Panc1 (cell line): ENCODE data around the gene MAP3K14. TPM values are rescaled to one million over a fixed set of nuclear protein-coding genes. Genes with fewer than 3 reads are reported as not detected.

ENCODE experiments used
- ATAC-seq: fragments of 200-7000 bp; cut with Tn5 transposase; 2 replicates; pipeline ENCODE4 v1.9.1; 2020; ENCODE audit warnings: mild to moderate bottlenecking, moderate library complexity
- BruUV-seq: library from RNA; stranded (reverse); fragments of 400-500 nt; replicated peaks from 2 replicates; lab custom pipeline; 2021; lab: Mats Ljungman, UMichigan
- CTCF ChIA-PET: fragments of 300-600 bp; sonication (Branson Sonifier 250); formaldehyde crosslinking; loops from one replicate; lab custom pipeline; 2022; ENCODE audit warnings: antibody characterized with exemption; lab: Charles Lee
- POLR2A ChIA-PET: fragments of 300-600 bp; sonication (Branson Sonifier 250); formaldehyde crosslinking; loops from one replicate; lab custom pipeline; 2022; ENCODE audit warnings: antibody characterized with exemption; lab: Charles Lee
- DNase-seq: peaks from one replicate; pipeline ENCODE4 v3.0.0-alpha.2; 2010; ENCODE audit warnings: low read depth, low spot score
- H3K27ac ChIP-seq: 2 replicates; pipeline ENCODE4 v1.5.1; 2011; ENCODE audit warnings: mild to moderate bottlenecking, low read length, inconsistent platforms
- H3K27me3 ChIP-seq: fragments of 200-500 bp; sonication (Bioruptor generic); 2 replicates; pipeline ENCODE4 v1.6.0; 2014; ENCODE audit warnings: low read length, inconsistent platforms; ENCODE audit not compliant: control insufficient read depth, insufficient read depth
- H3K36me3 ChIP-seq: fragments of 200-500 bp; sonication (Bioruptor generic); 2 replicates; pipeline ENCODE4 v1.5.1; 2014; ENCODE audit warnings: inconsistent platforms, mild to moderate bottlenecking, low read length, moderate library complexity; ENCODE audit not compliant: control insufficient read depth, insufficient read depth
- H3K4me1 ChIP-seq: 2 replicates; pipeline ENCODE4 v1.5.1; 2011; ENCODE audit warnings: inconsistent platforms, mild to moderate bottlenecking, low read length, moderate library complexity; ENCODE audit not compliant: control insufficient read depth, insufficient read depth
- H3K4me3 ChIP-seq, 2 experiments: 2 replicates each; pipeline ENCODE4 v1.5.1; 2011 to 2012; ENCODE audit warnings: low read depth in 2 of 2, low read length in 2 of 2, mild to moderate bottlenecking in 2 of 2, inconsistent platforms in 1 of 2, moderate library complexity in 1 of 2
- H3K9me3 ChIP-seq: fragments of 200-500 bp; sonication (Bioruptor generic); 2 replicates; pipeline ENCODE4 v1.5.1; 2014; ENCODE audit warnings: low read depth, mild to moderate bottlenecking, inconsistent platforms, low read length, moderate library complexity; ENCODE audit not compliant: control insufficient read depth, insufficient read depth
- CTCF ChIP-seq: fragments of 450-650 bp; IDR thresholded peaks from 2 replicates; pipeline ENCODE4 v1.5.1; 2017; ENCODE audit warnings: mild to moderate bottlenecking
- POLR2AphosphoS5 ChIP-seq: IDR thresholded peaks from 2 replicates; pipeline ENCODE4 v1.6.1; 2012; ENCODE audit warnings: mild to moderate bottlenecking, low read depth, low read length, moderate library complexity
- REST ChIP-seq, 2 experiments: IDR thresholded peaks; 2 replicates each; pipeline ENCODE4 v1.6.1; 2011 to 2012; ENCODE audit warnings: low read depth in 2 of 2, control low read depth in 1 of 2, low read length in 1 of 2, mild to moderate bottlenecking in 1 of 2, moderate library complexity in 1 of 2; ENCODE audit not compliant: insufficient read depth in 1 of 2
- SIN3A ChIP-seq: IDR thresholded peaks from 2 replicates; pipeline ENCODE4 v1.6.1; 2012; ENCODE audit warnings: low read depth, mild to moderate bottlenecking, low read length, moderate library complexity, borderline replicate concordance; ENCODE audit not compliant: insufficient read depth
- TCF7L2 ChIP-seq: IDR thresholded peaks from 2 replicates; pipeline ENCODE4 v1.6.1; 2011; ENCODE audit warnings: mild to moderate bottlenecking, low read depth, low read length, inconsistent platforms
- in situ Hi-C: cut with HindIII; loops from 2 replicates; pipeline ENCODE4 v1.10.0; 2016; ENCODE audit warnings: low sequenced_read_pairs, low pct_unique_long_range_greater_than_20kb
- intact Hi-C: fragments of 100-400 bp; cut with micrococcal nuclease; formaldehyde crosslinking; loops from one replicate; pipeline ENCODE4 v1.10.0; 2022; ENCODE audit not compliant: unreplicated experiment
- total RNA-seq: library from RNA; stranded (reverse); gene quantifications from one replicate; pipeline ENCODE4 v1.2.1, GENCODE V29; 2021; ENCODE audit not compliant: unreplicated experiment

The MAP3K14 gene
- total RNA-seq, 1 experiment from 2014 or later = 80.8 TPM

GRCh38 chr17:45300060-45300751 is 16.6 kb downstream of the MAP3K14 start:
- Histone ChIP-seq H3K27me3 (no peaks in the 10 kb centered on the region), H3K27ac (peak overlapping the region; percentile 93), H3K4me3 (no peak overlapping the region), H3K9me3 (no peaks in the 10 kb centered on the region), H3K4me1 (peaks cover 89% of the 10 kb centered on the region), H3K36me3 (peaks cover 3% of the 10 kb centered on the region; the same call in 1 of the 2 replicates)
- DNase-seq (no peak), ATAC-seq (peak; percentile 40)
- intact Hi-C loops (no loop called here), in situ Hi-C loops (no loop called here)
- TF ChIP-seq SIN3A = no peak
- no peak for TF ChIP-seq REST (IDR thresholded peaks at IDR 0.05; ENCODE audit: insufficient read depth in 1 of 2, low read depth in 2 of 2, low read length in 1 of 2)
- TF ChIP-seq TCF7L2 = peak; percentile 9; the same call in 1 of the 2 replicates
- no peak; the same call in 1 of the 2 replicates for TF ChIP-seq POLR2AphosphoS5
- no peak for TF ChIP-seq CTCF
- POLR2A ChIA-PET = interaction anchor here (0.6 kb wide), 1 partner anchor 73 kb away, joined by 10 read pairs; no protein-coding TSS in a partner anchor
- TSS peak; percentile 42 for BruUV-seq
- CTCF ChIA-PET = interaction anchor here (0.6 to 0.7 kb wide), 2 partner anchors 17 to 90 kb away, joined by 6 to 8 read pairs; partner anchors contain the start of gene MAP3K14

- BruUV-seq = no TSS peak
- Histone ChIP-seq H3K27me3 (no peaks in the 10 kb centered on the region), H3K27ac (peak overlapping the region; percentile 93), H3K9me3 (no peaks in the 10 kb centered on the region), H3K4me3 (no peak overlapping the region), H3K4me1 (peaks cover 92% of the 10 kb centered on the region), H3K36me3 (peaks cover under 1% of the 10 kb centered on the region; the same call in 1 of the 2 replicates)
- ChIA-PET CTCF (no interaction called here), POLR2A (no interaction called here)
- in situ Hi-C loops = no loop called here
- ATAC-seq (no peak), DNase-seq (no peak)
- TF ChIP-seq REST (IDR thresholded peaks at IDR 0.05; ENCODE audit: insufficient read depth in 1 of 2, low read depth in 2 of 2, low read length in 1 of 2) (no peak), TCF7L2 (no peak), SIN3A (no peak), CTCF (no peak), POLR2AphosphoS5 (no peak)
- intact Hi-C loops = no loop called here
Measured at GRCh38 chr17:45299361-45299760, 17.5 kb downstream of the MAP3K14 start.
